Measurements from ENCODE around the gene RNF114.
"Not testable (repeated sequence)": the region's sequence is repeated elsewhere in the genome, so short reads cannot be mapped to it uniquely, and the experiment has no call there.

RNF114 gene

DNA sequence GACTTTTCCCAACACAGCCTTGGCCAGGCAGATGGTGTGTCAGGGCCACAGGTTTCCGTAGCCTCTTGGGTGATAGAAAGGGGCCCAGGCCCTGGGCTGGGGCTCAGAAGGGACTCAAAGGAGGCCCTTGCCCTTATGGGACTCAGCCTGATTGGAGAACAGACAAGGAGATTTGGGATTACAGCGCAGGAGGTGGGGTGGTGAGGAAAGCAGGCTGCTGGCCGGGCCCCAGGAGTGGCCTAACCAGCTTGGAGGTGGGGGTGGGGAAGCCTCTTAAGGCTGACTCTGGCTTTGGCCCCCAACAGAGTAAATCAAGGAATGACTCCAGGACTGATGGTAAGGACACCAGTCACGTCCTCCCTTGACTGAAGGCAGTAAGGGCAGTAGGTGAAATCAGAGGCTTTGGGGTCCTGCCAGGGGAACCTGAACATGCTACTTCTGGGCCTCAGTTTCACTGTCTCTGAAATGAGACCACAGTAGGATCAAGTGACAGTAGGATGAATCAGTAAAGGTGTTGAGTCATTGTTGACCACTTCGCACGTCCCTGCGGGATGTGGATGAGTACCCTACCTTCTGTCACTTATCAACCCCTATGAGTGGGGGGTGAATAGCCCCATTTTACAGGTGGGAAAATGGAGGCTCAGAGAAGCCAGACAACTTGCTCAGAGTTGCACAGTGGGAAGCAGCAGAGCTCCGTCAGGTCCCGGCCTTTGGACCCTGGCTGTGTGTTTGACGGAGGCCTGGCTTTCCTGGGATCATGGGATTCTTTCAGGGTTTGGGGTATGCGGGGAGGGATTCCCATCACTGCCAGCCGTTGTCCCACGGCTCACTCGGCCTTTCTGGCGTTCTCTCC lies 51.0 kb downstream of the RNF114 start:
- no peak for DNase-seq

DNA sequence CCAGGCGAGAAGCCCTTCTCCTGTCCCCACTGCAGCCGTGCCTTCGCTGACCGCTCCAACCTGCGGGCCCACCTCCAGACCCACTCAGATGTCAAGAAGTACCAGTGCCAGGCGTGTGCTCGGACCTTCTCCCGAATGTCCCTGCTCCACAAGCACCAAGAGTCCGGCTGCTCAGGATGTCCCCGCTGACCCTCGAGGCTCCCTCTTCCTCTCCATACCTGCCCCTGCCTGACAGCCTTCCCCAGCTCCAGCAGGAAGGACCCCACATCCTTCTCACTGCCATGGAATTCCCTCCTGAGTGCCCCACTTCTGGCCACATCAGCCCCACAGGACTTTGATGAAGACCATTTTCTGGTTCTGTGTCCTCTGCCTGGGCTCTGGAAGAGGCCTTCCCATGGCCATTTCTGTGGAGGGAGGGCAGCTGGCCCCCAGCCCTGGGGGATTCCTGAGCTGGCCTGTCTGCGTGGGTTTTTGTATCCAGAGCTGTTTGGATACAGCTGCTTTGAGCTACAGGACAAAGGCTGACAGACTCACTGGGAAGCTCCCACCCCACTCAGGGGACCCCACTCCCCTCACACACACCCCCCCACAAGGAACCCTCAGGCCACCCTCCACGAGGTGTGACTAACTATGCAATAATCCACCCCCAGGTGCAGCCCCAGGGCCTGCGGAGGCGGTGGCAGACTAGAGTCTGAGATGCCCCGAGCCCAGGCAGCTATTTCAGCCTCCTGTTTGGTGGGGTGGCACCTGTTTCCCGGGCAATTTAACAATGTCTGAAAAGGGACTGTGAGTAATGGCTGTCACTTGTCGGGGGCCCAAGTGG lies 51.9 kb downstream of the RNF114 start:
- no peak for DNase-seq

DNA sequence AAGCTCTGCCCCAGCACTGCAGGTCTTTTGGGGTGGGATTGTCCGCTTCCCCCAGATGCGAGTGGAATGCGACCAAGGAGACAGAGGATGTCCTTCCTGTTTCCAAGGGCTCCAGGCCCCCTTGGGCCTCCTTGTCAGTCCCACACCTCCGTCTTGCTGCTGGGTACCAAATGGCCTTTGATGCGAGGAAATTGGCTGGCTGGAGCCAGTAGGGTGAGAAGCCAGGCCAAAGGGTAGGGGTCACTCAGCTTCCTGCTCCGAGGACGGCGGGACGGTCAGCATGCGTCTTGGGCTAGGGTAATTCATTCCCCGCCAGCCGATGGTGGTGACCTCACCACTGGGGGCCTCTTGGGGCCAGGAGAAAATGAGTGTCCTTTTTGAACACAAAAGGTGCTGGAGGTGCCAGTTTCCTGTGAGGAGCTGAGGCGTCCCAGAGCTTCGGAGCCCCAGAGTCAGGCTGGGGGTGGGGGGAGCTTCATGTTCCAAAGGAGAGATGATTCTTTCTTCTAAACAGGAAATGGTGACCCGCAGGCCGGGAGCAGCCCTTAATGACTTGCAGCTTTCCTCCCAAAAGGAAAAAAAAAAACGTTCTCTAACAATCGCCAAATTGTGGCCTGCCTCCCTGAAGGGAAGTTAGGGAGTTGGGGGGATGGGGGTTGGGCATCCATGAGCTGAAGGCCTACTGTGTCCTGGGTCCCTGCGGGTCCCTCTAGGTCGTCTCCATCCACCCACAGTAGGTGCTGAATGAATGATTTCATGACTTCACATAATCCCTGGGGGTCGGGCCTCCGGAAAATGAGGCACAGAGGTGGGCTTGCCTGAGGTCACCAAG lies 53.3 kb downstream of the RNF114 start:
- no peak for DNase-seq

DNA sequence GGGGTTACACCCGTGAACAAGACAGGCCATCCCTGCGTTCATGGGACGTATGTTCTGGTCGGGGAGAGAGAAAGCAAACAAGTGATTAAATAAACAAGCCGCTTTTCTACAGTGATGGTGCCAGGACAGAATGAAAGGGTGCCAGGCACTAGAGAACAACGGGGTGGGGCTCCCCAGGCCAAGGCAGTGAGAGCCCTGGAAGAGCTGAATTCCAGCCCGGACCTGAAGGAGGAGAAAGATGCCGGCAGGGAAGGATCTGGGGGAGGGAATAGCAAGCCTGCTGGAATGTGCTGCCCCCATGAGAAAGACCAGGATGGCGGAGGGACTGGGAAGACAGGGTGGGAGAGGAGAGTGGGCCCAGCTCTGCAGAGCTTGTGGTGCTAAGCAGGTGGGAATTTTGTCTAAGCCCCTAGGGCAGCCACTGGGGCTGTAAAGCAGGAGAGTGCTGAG lies 54.1 kb downstream of the RNF114 start:
- DNase-seq: no peak

DNA sequence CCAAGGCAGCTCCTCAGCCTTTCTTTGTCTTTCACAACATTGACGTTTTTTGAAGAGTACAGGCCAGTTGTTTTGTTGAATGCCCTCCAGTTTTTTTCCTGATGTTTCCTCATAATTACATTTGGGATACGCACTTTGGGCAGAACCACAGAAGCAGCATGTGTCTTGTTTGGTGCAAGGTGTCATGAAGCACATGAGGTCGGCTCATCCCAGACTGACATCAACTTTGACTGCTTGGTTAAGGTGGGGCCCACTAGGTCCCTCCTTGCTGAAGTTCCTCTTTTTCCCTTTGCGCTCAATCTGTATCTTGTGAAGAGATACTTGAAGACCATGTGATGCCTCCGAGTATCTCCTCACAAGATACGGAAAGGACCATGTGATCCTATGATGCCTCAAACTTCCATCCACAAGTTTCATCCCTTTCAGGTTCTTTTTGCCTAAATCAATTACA lies 57.1 kb downstream of the RNF114 start:
- DNase-seq: no peak

DNA sequence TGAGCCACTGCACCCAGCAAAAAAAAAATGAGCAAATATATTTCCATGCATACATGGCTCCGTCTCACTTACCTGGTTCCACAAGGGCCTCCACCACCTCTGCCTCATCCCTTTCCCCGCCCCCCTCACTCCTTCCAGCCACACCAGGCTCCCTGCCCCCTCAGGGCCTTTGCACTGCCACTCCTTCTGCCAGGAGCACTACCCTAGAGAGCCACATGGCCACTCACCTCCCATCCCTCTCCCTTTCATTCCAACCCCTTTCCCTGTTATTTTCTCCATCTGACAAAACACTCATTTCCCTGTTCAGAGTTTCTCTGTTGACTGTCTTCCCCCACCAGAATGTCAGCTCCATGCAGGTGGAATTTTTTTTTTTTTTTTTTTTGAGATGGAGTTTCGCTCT lies 59.4 kb downstream of the RNF114 start:
- DNase-seq: no peak

DNA sequence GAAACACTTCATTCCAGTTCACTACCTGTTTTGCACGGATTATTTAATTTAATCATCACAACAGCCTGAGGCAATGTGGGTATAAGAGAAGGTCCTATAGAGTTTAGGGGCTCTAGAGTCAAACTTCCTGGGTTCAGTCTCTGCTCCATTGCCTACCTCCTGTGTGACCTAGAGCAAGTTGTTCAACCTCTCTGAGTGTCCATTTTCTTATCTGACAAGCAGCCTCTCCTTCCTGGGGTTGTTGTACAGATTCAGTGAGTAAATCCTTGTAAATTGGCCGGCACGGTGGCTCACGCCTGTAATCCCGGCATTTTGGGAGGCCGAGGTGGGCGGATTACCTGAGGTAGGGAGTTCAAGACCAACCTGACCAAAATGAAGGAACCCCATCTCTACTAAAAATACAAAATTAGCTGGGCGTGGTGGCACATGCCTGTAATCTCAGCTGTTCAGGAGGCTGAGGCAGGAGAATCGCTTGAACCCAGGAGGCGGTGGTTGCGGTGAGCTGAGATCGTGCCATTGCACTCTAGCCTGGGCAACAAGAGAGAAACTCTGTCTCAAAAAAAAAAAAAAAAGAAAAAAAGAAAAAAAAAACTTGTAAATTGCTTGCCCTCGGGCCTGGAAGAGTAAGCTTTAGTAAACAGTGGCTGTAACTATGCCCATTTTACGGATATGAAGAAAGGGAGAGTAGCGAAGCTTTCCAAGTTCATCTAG lies 62.4 kb downstream of the RNF114 start:
- DNase-seq: not testable (repeated sequence)

DNA sequence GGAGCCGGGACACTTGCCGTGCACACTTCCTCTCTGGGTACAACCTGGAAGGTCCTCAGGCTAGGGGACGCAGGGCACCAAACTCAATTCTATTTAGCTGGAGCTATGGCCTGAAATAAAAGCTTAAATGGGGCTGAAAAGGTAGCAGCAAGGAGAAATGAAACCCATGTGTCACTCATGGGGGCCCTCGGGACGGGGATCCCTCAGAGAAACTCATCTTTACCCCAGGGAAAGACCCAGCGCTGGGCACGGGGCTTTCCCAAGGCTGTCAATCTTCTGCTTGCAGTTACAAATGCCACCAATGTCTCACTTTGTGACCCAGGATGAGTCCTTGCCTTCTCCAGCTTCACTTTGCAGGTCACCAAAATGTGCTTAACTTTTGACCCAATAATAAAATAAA lies 63.1 kb downstream of the RNF114 start:
- DNase-seq: no peak

DNA sequence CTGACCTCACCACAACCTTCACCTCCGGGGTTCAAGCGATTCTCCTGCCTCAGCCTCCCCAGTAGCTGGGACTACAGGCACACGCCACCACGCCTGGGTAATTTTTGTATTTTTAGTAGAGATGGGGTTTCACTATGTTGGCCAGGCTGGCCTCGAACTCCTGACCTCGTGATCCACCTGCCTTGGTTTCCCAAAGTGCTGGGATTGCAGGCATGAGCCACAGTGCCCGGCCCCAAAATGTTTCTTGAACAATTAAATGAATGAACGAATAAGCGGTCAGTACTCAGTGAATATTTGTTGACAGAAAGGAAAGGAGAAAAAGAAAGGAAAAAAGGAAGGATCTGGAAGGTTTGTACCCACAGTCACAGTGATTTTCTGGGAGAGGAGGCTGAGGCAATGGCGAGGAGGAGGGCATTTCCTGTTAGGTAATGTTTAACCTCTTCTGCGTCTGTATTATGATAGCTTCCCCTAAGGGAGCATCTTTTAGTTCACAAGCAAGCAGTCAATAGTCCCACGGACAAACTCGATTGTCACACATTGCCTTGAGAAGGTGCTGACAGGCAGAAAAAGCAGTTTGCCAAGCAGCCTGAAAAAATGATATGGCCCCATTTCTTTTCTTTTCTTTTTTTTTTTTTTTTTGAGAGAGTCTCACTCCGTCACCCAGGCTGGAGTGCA lies 64.5 kb downstream of the RNF114 start:
- not testable (repeated sequence) for DNase-seq

DNA sequence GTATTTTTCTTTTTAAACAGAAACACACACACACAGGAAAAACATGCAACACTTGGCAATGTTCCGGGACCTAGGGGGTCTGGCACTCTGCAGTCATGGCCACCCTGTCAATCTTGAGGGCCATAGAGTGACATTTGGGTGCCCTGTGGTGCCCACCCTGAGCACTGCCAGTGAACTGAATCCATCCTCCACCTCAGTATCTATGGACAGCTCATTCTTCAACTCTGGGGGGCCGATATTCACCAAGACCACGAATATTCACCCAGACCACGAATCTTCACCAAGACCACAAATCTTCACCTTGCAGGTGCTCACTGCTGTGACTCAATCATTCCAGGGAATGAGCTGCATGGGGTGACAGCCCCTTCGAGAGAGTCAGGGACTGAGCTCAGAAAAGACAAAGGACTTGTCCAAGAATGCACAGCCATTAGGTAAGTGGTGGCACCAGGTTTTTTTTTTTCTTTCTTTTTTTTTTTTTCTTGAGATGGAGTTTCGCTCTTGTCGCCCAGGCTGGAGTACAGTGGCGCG lies 65.7 kb downstream of the RNF114 start:
- no peak for DNase-seq

DNA sequence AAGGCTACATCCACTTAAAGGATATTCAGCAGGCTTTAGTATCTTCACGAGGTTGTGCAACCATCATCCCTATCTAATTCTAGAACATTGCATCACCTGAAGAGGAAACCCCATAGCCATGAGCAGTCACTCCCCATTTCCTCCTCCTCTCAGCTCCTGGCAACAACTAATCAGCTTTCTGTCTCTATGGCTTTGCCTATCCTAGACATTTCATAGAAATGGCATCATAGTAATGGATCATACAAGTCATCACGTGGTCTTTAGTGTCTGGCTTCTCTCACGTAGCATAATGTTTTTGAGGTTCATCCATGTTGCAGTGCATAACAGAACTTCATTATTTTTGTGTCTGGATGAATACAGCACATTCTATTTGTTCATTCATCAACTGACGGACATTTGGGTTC lies 67.1 kb downstream of the RNF114 start:
- no peak for DNase-seq
